ENCODE results near the gene MAP2K1.
"Not testable (repeated sequence)": the region's sequence is repeated elsewhere in the genome, so short reads cannot be mapped to it uniquely, and the experiment has no call there.

GRCh38 chr15:66381376-66381775 lies 5.3 kb upstream of the MAP2K1 start:
- TF ChIP-seq CTCF (IDR thresholded peaks at IDR 0.05; ENCODE audit: low read length); EZH2phosphoT487 (IDR thresholded peaks at IDR 0.05; ENCODE audit: low read length); EZH2 (optimal IDR thresholded peaks at IDR 0.05; ENCODE audit: low read depth, low read length): not testable (repeated sequence)
